GM23248 (cell line): ENCODE measurements around the gene KBTBD6. TPM values are rescaled to one million over a fixed set of nuclear protein-coding genes. Genes with fewer than 3 reads are reported as not detected.

Experiments
- DNase-seq: peaks from one replicate; pipeline ENCODE4 v3.0.0-alpha.2; 2015
- H2AFZ ChIP-seq: fragments of 200-600 bp; sonication (generic); 2 replicates; pipeline ENCODE4 v1.6.1; 2016; ENCODE audit warnings: antibody characterized with exemption
- H3F3A ChIP-seq: fragments of 200-600 bp; sonication (generic); 2 replicates; pipeline ENCODE4 v1.6.1; 2016; ENCODE audit warnings: mild to moderate bottlenecking, antibody characterized with exemption, mixed run types; ENCODE audit not compliant: insufficient read depth
- H3K27ac ChIP-seq: fragments of 200-600 bp; sonication (generic); 2 replicates; pipeline ENCODE4 v1.5.1; 2016; ENCODE audit warnings: mild to moderate bottlenecking
- H3K27me3 ChIP-seq: fragments of 200-600 bp; sonication (generic); replicated peaks from 2 replicates; pipeline ENCODE4 v1.6.1; 2016; ENCODE audit warnings: mild to moderate bottlenecking; ENCODE audit not compliant: insufficient read depth
- H3K36me3 ChIP-seq: fragments of 200-600 bp; sonication (generic); 2 replicates; pipeline ENCODE4 v1.6.1; 2016; ENCODE audit warnings: low read depth, mild to moderate bottlenecking
- H3K4me1 ChIP-seq: fragments of 200-600 bp; sonication (generic); 2 replicates; pipeline ENCODE4 v1.6.1; 2016; ENCODE audit warnings: mild to moderate bottlenecking; ENCODE audit not compliant: insufficient read depth
- H3K4me2 ChIP-seq: fragments of 200-600 bp; sonication (generic); one replicate; pipeline ENCODE4 v1.6.1; 2016; ENCODE audit warnings: mild to moderate bottlenecking; ENCODE audit not compliant: unreplicated experiment
- H3K4me3 ChIP-seq: fragments of 200-600 bp; sonication (generic); 2 replicates; pipeline ENCODE4 v1.5.1; 2016; ENCODE audit warnings: mild to moderate bottlenecking
- H3K79me2 ChIP-seq: fragments of 200-600 bp; sonication (generic); 2 replicates; pipeline ENCODE4 v1.6.1; 2016; ENCODE audit warnings: mild to moderate bottlenecking; ENCODE audit not compliant: insufficient read depth
- H3K9ac ChIP-seq: fragments of 200-600 bp; sonication (generic); 2 replicates; pipeline ENCODE4 v1.6.1; 2016; ENCODE audit warnings: mild to moderate bottlenecking
- H3K9me2 ChIP-seq: fragments of 200-600 bp; sonication (generic); 2 replicates; pipeline ENCODE4 v1.6.1; 2016; ENCODE audit warnings: mixed run types, mild to moderate bottlenecking, moderate library complexity; ENCODE audit not compliant: insufficient read depth
- H3K9me3 ChIP-seq: fragments of 200-600 bp; sonication (generic); one replicate; pipeline ENCODE4 v1.6.1; 2017; ENCODE audit warnings: low read depth
- H4K20me1 ChIP-seq: fragments of 200-600 bp; sonication (generic); 2 replicates; pipeline ENCODE4 v1.6.0; 2016; ENCODE audit not compliant: insufficient read depth
- EZH2 ChIP-seq: fragments of 200-600 bp; sonication (generic); IDR thresholded peaks from 2 replicates; pipeline ENCODE4 v1.6.1; 2018; ENCODE audit warnings: antibody characterized with exemption, mild to moderate bottlenecking; ENCODE audit not compliant: insufficient read depth, poor library complexity, severe bottlenecking
- EZH2phosphoT487 ChIP-seq: fragments of 200-600 bp; sonication (generic); IDR thresholded peaks from 2 replicates; pipeline ENCODE4 v1.6.1; 2018; ENCODE audit warnings: antibody characterized with exemption, moderate library complexity, mild to moderate bottlenecking, low read depth; ENCODE audit not compliant: insufficient read depth
- WGBS, 2 experiments: methylation state at CpG; one replicate each; pipeline ENCODE4 v1.1.6; 2015 to 2017; ENCODE audit warnings: low lambda C conversion rate in 2 of 2, low coverage in 1 of 2; ENCODE audit errors: missing lambda C conversion rate in 2 of 2; 5-methylcytosine and 5-hydroxymethylcytosine counted together
- in situ Hi-C: fragments of 300-500 bp; cut with MboI; formaldehyde crosslinking; loops from 2 replicates; pipeline ENCODE4 v1.15.0; 2020
- microRNA counts: library from miRNA; unstranded; fragments of <30 nt; microRNA quantifications from one replicate; lab custom pipeline; 2016
- microRNA-seq: library from miRNA; unstranded; fragments of <30 nt; microRNA quantifications from one replicate; pipeline ENCODE4, GENCODE V29; 2016; ENCODE audit warnings: borderline number of aligned reads
- polyA plus RNA-seq: library from polyadenylated mRNA; unstranded; fragments of >200 nt; fragmentation: Nextera tagmentation; extraction: Ambion mirVana; gene quantifications from 2 replicates; pipeline ENCODE4 v1.2.1, GENCODE V29; 2016
- small RNA-seq: library from RNA; depleted of rRNA; stranded (forward); fragments of <200 nt; gene quantifications from one replicate; pipeline ENCODE3, GENCODE V24; 2014; ENCODE audit warnings: low read depth, low replicate concordance
- total RNA-seq: library from RNA; depleted of rRNA; stranded (reverse); fragments of >200 nt; shearing (Covaris generic); gene quantifications from 2 replicates; pipeline ENCODE4 v1.2.3, GENCODE V29; 2014; rRNA removed

Gene KBTBD6
- total and polyA plus RNA-seq, 2 experiments from 2014 or later: 5.1 to 10.6 TPM

DNA sequence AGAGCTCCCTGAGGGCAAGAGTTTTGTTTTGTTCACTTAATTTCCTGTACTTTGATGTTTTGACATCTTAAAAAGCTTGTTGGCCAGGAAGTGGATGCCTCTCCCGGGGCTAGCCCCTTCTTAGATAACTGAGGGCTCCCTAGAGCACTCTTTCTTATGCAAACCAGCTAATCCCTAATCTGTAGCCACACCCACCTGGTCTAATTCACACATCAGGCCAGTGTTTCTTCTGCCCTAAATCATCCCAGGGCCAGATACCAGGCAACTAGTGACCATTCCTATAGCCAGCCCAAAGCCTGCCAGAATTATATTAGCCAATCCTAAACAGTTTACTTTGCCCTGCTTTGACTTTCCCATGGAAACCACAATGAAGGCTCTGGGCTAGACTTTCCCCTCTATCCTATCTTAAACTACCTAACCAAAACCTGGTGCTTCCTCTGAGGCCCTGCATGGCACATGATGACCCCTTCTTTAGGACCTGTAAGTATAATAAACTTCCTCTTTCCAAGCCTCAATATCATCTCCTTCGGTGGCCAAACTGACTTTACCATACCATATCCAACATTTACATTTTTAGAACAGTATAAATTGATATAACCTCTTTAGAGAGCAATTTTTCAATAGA, 46.5 kb downstream of the KBTBD6 start:
- H3K9me2 ChIP-seq: no peaks in the 10 kb centered on the region
- no peaks in the 10 kb centered on the region for H4K20me1 ChIP-seq
- no peak for DNase-seq
- TF ChIP-seq EZH2phosphoT487 (no peak), EZH2 (no peak)
- no peak overlapping the region for H3K27ac ChIP-seq
- H2AFZ ChIP-seq: no peak overlapping the region
- no peaks in the 10 kb centered on the region for H3K27me3 ChIP-seq
- in situ Hi-C loops: loop anchor here (10.0 kb wide), 1 partner anchor 109 kb away; the partner anchor contains the start of gene KBTBD7
- no peak overlapping the region for H3K4me3 ChIP-seq
- no peaks in the 10 kb centered on the region for H3K4me1 ChIP-seq
- H3K4me2 ChIP-seq: no peak overlapping the region
- H3K9me3 ChIP-seq: no peaks in the 10 kb centered on the region
- H3K36me3 ChIP-seq: peaks cover 6% of the 10 kb centered on the region; the same call in 1 of the 2 replicates
- 50 to 51% methylated on average over 2 of the region's 2 CpGs for WGBS, 2 experiments
- H3K79me2 ChIP-seq: no peaks in the 10 kb centered on the region
- no peak overlapping the region for H3K9ac ChIP-seq
- H3F3A ChIP-seq: peaks cover 4% of the 10 kb centered on the region; the same call in 1 of the 2 replicates

DNA sequence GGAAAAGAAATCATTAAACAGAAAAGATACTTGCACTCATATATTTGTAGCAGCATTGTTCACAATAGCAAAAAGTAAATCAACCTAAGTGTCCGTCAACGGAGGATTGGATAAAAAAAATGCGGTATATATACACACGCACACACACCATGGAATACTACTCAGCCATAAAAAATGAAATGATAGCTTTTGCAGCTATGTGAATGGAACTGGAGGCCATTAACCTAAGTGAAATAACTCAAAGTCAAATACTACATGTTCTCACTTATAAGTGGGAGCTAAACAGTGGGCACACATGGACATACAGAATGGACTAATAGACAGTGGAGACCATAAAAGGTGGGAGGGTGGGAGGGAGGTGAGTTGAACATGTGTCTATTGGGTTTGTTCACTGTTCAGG, 52.9 kb downstream of the KBTBD6 start:
- Histone ChIP-seq H3K9ac (no peak overlapping the region), H3K27me3 (no peaks in the 10 kb centered on the region), H3K9me2 (no peaks in the 10 kb centered on the region), H3K4me2 (no peak overlapping the region), H3K27ac (no peak overlapping the region), H2AFZ (no peak overlapping the region), H3K9me3 (no peaks in the 10 kb centered on the region), H3K4me1 (no peaks in the 10 kb centered on the region), H3F3A (no peaks in the 10 kb centered on the region), H4K20me1 (no peaks in the 10 kb centered on the region), H3K36me3 (peaks cover 35% of the 10 kb centered on the region), H3K79me2 (no peaks in the 10 kb centered on the region), H3K4me3 (no peak overlapping the region)
- DNase-seq: no peak
- WGBS, 2 experiments: 96 to 99% methylated on average over 4 of the region's 4 CpGs
- TF ChIP-seq EZH2phosphoT487 (no peak), EZH2 (no peak)
- in situ Hi-C loops: loop anchor here (10.0 kb wide), 1 partner anchor 115 kb away; the partner anchor contains the start of gene KBTBD7

MicroRNAs encoded within 50 kb of the gene (microRNA counts, 767-probe panel; counts per million panel counts)
- microRNA hsa-miR-3168 (lab: Ali Mortazavi, UCI): 447 counts per million, percentile 86 among the panel's probes with 10 or more counts

Small RNAs within 50 kb of the gene (microRNA-seq; reads per million reads assigned to microRNA genes)
- not detected for gene MIR3168

Small RNAs within 50 kb of the gene (small RNA-seq; reads per million reads assigned to genes)
- not detected for gene MIR3168
- not detected for gene RN7SL597P

Other genes with a start within 250 kb of the KBTBD6 start
- gene ELF1, start 113.5 kb downstream of the KBTBD6 start, total RNA-seq: 36.1 and 43.8 TPM in 2 replicates
- 39.9 and 42.7 TPM in 2 replicates for gene ELF1, start 113.5 kb downstream of the KBTBD6 start, polyA plus RNA-seq
- 7.5 and 11.8 TPM in 2 replicates for gene WBP4, start 71.3 kb downstream of the KBTBD6 start, total RNA-seq
- 13.4 and 14.0 TPM in 2 replicates for gene WBP4, start 71.3 kb downstream of the KBTBD6 start, polyA plus RNA-seq
- gene KBTBD7, start 61.8 kb upstream of the KBTBD6 start, total RNA-seq: 4.4 and 4.6 TPM in 2 replicates
- 3.5 and 3.9 TPM in 2 replicates for gene KBTBD7, start 61.8 kb upstream of the KBTBD6 start, polyA plus RNA-seq
- gene MTRF1, start 130.8 kb upstream of the KBTBD6 start, total RNA-seq: 10.5 and 17.1 TPM in 2 replicates
- 10.3 and 11.2 TPM in 2 replicates for gene MTRF1, start 130.8 kb upstream of the KBTBD6 start, polyA plus RNA-seq
- gene NAA16, start 178.5 kb upstream of the KBTBD6 start, total RNA-seq: 7.6 and 9.5 TPM in 2 replicates
- 9.2 and 9.5 TPM in 2 replicates for gene NAA16, start 178.5 kb upstream of the KBTBD6 start, polyA plus RNA-seq